RWPE2 (cell line): ENCODE data around the gene LPCAT3.
A peak's percentile ranks its signal among the peaks of the same experiment; 100 is the strongest.

Experiments
- ATAC-seq: fragments of 200-7000 bp; cut with Tn5 transposase; 3 replicates; pipeline ENCODE4 v1.9.1; 2021; ENCODE audit warnings: low read depth
- DNase-seq: peaks from one replicate; pipeline ENCODE4 v3.0.0-alpha.2; 2020; ENCODE audit warnings: low spot score
- H3K27ac ChIP-seq: fragments of 450-650 bp; 2 replicates; pipeline ENCODE4 v1.5.1; 2017; ENCODE audit warnings: mild to moderate bottlenecking; ENCODE audit not compliant: poor library complexity, severe bottlenecking
- H3K27me3 ChIP-seq: fragments of 250-450 bp; sonication (Bioruptor Pico); 2 replicates; pipeline ENCODE4 v1.5.1; 2021; ENCODE audit warnings: mild to moderate bottlenecking, moderate library complexity; ENCODE audit not compliant: insufficient read depth, poor library complexity, severe bottlenecking
- H3K36me3 ChIP-seq: fragments of 250-450 bp; sonication (Bioruptor Pico); 2 replicates; pipeline ENCODE4 v1.5.1; 2020; ENCODE audit warnings: low read depth, mild to moderate bottlenecking, moderate library complexity
- H3K4me1 ChIP-seq: fragments of 250-450 bp; sonication (Bioruptor Pico); 2 replicates; pipeline ENCODE4 v1.5.1; 2021; ENCODE audit warnings: mild to moderate bottlenecking, moderate library complexity; ENCODE audit not compliant: insufficient read depth, poor library complexity, severe bottlenecking
- H3K4me3 ChIP-seq: fragments of 250-450 bp; sonication (Bioruptor Pico); 2 replicates; pipeline ENCODE4 v1.5.1; 2021; ENCODE audit warnings: mild to moderate bottlenecking, moderate library complexity; ENCODE audit not compliant: severe bottlenecking
- H3K9me3 ChIP-seq: fragments of 250-450 bp; sonication (Bioruptor Pico); 2 replicates; pipeline ENCODE4 v1.5.1; 2021; ENCODE audit warnings: mild to moderate bottlenecking, moderate library complexity; ENCODE audit not compliant: severe bottlenecking
- CTCF ChIP-seq: fragments of 450-650 bp; IDR thresholded peaks from one replicate; pipeline ENCODE4 v1.5.1; 2017; ENCODE audit warnings: mild to moderate bottlenecking, moderate library complexity; ENCODE audit not compliant: poor library complexity, severe bottlenecking

LPCAT3 gene

GRCh38 chr12:6951551-6952120 lies 66.6 kb downstream of the LPCAT3 start:
- peaks cover 3% of the 10 kb centered on the region for H3K4me1 ChIP-seq
- no peak for ATAC-seq
- no peaks in the 10 kb centered on the region for H3K9me3 ChIP-seq
- H3K27ac ChIP-seq: no peak overlapping the region
- no peaks in the 10 kb centered on the region for H3K36me3 ChIP-seq
- H3K4me3 ChIP-seq: no peak overlapping the region
- no peaks in the 10 kb centered on the region for H3K27me3 ChIP-seq
- TF ChIP-seq CTCF: no peak
- peak; percentile 57 for DNase-seq

- Histone ChIP-seq H3K27ac (no peak within 1 kb of the TSS), H3K36me3 (no peaks in the 10 kb centered on the region; the same call in 1 of the 2 replicates), H3K4me3 (no peak within 1 kb of the TSS), H3K9me3 (no peaks in the 10 kb centered on the region), H3K27me3 (no peaks in the 10 kb centered on the region), H3K4me1 (peaks cover 4% of the 10 kb centered on the region)
- no peak for ATAC-seq
- peak; percentile 54 for DNase-seq
- TF ChIP-seq CTCF: no peak
Measured at GRCh38 chr12:6950811-6951540, 67.3 kb downstream of the LPCAT3 start, which contains the start of gene PTPN6. PTPN6 (plus strand) TSS chr12:6951356; CDS start chr12:6951513, 157 bp downstream.

GRCh38 chr12:6950401-6950801 lies 67.9 kb downstream of the LPCAT3 start:
- Histone ChIP-seq H3K4me1 (peaks cover 10% of the 10 kb centered on the region), H3K9me3 (no peaks in the 10 kb centered on the region), H3K36me3 (peaks cover 5% of the 10 kb centered on the region), H3K27ac (no peak overlapping the region), H3K27me3 (no peaks in the 10 kb centered on the region), H3K4me3 (no peak overlapping the region)
- no peak for TF ChIP-seq CTCF
- no peak for ATAC-seq
- DNase-seq: no peak

GRCh38 chr12:6948873-6949594 lies 69.2 kb downstream of the LPCAT3 start:
- ATAC-seq (no peak), DNase-seq (no peak)
- H3K27me3 ChIP-seq: no peaks in the 10 kb centered on the region
- no peak overlapping the region for H3K4me3 ChIP-seq
- no peak overlapping the region for H3K27ac ChIP-seq
- TF ChIP-seq CTCF: no peak
- peaks cover 16% of the 10 kb centered on the region for H3K4me1 ChIP-seq
- no peaks in the 10 kb centered on the region for H3K9me3 ChIP-seq
- H3K36me3 ChIP-seq: peaks cover 8% of the 10 kb centered on the region
